Umbilical cord (tissue), 2 donors: ENCODE data around the gene NDOR1. TPM values are rescaled to one million over a fixed set of nuclear protein-coding genes. Genes with fewer than 3 reads are reported as not detected.

Experiments used
- DNase-seq: peaks from one replicate; pipeline ENCODE4 v3.0.0-alpha.2; 2015; ENCODE audit warnings: low spot score
- total RNA-seq: library from RNA; depleted of rRNA; stranded (reverse); fragments of >200 nt; gene quantifications from one replicate; pipeline ENCODE4 v1.2.3, GENCODE V29; 2014; ENCODE audit warnings: low replicate concordance; ENCODE audit not compliant: insufficient read depth

Gene NDOR1
- total RNA-seq, 1 donor from 2014 or later, result 0.72 TPM

DNA sequence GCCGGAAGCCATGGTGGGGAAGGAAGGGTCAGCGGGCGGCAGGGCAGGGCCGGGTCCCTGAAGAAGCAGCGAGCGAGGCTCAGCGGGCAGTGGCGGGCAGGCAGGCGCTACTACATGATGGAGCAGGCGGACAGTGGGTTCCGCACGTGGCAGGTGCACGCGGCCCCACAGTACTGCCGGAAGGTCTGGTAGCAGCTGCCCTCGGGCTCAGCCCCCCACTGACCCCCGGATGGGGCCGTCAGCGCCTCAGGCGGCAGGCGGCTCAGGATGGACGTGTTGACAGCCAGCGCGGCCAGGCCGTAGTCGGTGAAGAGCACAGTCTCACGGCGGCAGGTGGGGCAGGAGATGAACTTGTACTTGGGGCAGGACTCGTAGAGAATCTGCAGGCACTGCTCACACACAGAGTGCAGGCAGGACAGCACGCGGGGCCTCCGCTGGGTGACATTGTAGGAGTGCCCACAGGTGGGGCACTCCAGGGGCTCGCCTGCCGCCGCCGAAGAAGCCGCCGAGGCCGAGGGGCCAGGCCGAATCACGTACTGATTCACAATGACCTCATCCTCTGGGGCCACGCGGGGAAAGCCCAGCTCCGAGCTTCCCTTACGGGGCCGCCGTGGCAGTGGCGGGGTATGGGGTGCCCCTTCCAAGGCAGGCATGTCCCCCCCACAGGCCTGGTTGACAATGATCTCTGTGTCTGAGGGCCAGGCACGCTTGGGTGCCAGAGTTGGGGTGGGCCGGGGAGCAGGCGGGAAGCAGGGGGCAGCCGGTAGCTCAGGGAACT, 15.0 kb downstream of the NDOR1 start:
- no peak for DNase-seq

DNA sequence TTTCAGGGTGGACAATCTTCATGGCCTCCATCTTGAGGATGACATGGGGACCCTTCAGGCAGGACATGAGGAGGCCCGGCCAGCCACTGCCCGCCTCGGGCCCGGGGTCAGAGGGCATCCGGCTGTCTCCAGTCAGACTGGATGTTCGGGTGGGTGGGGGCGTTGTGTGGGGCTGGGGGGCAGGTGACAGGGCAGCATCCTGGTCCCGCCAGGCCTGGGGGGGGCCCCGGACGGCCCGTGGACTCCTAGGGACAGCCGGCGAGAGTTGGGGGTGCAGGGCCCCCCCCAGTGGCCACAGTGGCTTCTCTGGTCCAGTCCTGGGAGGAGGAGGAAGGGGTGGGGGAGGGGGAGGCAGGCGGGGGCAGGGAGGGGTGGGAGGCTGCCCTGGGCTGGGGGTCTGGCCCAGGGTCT, 15.6 kb downstream of the NDOR1 start:
- no peak for DNase-seq

DNA sequence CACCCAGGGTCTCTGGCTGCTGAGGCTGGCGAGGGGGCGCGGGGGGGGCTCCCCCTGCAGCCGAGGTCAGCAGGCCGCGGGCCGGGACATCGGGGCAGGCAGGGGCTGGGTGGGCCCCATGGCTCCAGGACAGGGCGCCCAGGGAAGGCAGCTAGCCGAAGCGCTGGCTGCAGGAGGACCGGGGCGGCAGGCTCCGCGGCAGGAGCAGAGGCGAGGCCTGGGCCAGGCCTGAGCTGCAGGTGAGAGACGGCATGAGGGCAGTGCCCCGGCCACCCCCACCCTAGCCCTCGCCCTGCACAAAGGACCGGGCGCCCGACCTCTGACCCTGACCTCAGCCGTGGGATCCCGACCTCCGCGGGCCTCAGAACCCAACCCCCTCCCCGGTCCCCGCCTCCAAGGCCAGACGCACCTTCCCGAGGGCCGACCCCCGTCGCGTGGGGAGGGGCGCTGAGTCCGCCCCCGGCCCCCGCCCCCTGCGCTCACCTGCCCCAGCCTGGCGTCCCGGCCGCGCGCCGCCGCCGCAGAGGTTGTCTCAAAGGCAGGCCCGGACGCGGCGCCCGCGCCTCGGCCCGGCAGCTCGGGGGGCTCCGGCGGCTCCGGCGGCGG, 16.1 kb downstream of the NDOR1 start:
- no peak for DNase-seq

DNA sequence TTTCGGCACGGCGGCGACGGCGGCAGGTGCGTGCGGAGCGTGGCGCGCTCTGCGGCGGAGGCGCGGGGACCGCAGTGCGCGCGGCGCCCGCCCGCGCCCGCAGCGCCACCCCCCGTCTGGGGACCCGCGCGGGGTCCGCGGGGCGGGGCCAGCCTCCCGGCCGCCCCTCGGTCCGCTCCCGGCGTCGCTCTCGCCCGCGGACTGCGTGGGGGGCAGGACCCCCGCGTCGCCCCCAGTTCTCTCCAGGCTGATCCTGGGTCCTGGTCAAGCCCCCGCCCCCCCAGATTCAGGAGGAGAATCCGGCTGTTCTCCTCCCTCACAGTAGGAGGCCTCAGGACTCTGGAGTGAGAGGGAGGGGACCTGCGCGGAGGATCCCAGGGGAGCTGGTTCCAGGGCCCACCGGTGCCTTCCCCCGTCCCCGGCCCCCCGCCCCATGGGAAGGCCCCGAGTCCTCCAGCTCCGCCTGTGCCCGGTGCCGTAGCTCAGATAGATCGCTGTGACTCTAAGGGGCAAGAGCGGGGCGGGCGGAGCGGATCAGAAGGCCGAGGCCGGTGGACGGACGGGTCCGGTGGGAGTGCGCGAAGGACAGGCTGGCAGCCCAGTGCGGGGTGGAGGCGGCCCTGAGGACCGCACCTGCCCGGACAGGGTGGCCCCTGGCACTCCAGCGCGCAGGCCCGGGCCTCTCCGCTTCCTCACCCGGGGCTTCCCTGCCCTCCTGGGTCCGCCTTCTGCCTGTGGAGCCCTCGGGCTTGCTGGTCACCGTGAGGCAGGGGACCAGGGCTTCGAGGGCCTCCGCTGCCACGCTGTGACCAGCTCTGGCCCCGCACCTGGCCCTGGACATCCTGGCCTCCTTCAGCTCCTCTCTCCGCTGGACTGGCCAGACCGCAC, 16.9 kb downstream of the NDOR1 start, which contains the start of gene RNF208:
Gene RNF208, minus strand, starts transcription at position 51 of the 888 bp plus-strand sequence. CDS start 1,028 bp downstream, outside the sequence.
- DNase-seq, result no peak

DNA sequence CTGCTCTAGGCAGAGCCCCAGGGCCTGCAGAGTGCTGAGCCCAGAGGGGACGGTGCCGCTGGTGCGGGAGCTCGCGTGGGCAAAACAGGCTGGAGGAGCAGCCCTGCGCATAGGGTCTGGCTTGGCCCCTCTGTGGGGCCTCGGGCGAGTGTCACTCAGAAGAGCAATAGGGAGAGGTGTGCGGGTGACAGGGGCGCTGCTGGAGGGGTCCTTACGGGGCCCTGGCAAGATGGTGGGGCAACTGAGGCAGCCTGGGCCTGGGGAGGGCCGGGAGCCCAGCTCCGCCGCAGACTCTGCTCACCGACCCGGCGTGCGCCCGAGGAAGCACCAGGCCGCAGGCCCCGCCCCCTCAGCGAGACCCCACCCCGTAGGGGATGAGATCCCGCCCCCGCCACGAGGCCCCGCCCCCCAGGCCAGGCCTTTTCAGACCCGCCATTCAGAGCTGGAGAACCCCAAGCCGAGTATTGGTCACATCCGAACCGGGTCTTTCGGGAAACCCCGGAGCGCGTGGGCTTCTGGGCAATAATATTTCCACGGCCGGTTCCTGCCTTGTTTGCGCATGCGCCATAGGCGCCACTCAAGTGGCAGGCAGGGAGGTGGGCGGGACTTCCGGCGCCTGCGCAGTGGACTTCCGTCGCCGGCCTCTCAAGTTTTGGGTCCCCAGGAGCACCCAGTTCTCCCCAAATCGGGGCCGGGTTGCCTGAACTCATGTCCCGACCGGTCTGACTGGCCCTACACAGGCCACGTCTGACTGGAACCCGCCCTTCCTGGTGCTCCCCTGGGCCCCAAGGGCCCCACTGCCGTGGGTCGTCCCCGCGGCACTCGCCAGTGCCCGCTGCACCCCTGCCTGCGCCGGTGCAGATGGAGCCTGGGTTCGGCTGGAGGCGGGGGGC, 17.8 kb downstream of the NDOR1 start:
- DNase-seq, result peak; percentile 98

DNA sequence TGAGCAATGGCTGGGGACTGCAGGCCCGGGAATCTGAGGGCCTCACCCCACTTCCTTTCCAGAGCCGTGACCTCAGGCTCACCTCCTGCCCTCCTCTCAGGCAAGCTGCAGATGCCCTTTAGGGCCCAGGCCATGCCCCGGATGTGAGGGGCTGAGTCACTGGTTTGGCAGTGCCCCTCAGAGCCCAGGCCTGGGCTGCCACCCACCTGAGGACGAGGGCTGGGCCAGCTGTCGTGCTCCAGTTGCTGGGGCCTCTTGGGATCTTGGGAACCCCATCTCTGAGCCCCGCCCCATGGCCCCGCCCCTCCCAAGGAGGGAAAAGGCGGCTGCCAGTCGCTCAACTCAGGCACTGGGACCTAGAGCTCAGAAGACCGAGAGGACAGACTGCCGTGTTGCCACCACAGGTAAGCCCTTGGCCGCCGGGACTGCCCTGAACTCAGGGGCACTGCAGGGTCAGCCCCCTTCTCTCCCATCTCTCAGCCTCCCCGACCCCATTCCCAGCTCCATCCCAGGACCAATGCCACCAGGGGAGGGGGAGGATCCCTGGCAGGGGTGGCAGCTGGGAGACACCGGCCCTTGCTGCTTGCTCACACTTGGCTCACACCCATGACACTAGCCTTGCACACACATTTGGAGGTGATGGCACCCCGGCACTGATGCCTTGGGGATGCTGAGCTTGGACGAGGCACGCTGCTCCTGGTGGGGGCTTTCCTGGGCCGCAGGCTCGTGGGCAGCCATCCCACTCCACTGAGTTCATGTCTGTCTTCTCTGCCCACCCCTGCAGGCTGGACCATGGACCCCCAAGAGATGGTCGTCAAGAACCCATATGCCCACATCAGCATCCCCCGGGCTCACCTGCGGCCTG, 19.6 kb downstream of the NDOR1 start, which contains the start of gene CYSRT1:
Gene CYSRT1, plus strand, starts transcription at position 345 of the 865 bp plus-strand sequence. Its CDS starts 448 bp downstream, at position 793.
- no peak for DNase-seq

DNA sequence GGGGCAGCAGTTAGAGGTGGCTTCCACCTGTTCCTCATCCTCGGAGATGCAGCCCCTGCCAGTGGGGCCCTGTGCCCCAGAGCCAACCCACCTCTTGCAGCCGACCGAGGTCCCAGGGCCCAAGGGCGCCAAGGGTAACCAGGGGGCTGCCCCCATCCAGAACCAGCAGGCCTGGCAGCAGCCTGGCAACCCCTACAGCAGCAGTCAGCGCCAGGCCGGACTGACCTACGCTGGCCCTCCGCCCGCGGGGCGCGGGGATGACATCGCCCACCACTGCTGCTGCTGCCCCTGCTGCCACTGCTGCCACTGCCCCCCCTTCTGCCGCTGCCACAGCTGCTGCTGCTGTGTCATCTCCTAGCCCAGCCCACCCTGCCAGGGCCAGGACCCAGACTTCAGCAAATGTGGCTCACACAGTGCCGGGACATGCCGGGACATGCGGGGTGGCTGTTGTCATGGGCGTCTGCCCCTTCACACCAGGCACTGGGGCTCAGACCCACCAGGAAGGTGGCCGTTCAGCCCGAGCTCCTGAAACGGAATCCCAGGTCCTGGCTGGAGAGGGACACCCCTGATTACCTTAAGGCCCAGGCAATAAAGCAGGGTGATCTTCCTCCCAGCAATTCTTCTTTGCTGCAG, 20.3 kb downstream of the NDOR1 start:
- no peak for DNase-seq

DNA sequence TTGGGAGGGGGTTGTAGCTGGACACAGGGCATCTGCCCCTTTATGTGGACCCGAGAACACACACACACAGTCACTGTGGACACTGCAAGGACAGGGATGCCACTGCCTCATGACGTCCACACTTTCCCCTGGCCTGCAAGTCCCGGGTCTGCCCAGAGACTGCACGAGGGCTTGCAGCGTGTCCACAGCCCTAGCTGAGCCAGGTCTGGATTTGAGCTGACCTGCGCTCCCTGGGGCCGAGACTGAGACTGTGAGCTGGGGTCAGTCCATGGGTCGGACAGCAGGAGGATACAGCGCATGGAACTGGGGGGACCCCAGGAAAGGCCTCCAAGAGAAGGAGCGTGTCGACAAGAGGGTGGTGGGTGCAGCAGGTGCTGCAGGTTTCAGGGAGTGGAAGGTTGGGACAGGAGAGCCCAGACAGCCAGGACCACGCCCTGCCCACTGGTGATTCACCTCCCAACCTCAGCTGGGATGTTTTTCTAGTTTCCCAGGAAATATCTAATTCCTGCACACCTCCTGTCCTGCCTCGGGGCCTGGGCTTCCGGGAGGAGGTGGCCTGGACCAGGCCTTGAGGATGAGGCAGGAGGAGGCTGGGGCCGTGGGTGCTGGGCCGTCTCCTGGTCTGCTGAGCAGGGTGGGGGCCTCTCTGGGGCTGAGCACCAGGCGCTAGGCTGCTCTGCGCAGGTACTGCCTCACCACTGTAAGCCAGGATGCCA, 21.0 kb downstream of the NDOR1 start:
- DNase-seq, result no peak

DNA sequence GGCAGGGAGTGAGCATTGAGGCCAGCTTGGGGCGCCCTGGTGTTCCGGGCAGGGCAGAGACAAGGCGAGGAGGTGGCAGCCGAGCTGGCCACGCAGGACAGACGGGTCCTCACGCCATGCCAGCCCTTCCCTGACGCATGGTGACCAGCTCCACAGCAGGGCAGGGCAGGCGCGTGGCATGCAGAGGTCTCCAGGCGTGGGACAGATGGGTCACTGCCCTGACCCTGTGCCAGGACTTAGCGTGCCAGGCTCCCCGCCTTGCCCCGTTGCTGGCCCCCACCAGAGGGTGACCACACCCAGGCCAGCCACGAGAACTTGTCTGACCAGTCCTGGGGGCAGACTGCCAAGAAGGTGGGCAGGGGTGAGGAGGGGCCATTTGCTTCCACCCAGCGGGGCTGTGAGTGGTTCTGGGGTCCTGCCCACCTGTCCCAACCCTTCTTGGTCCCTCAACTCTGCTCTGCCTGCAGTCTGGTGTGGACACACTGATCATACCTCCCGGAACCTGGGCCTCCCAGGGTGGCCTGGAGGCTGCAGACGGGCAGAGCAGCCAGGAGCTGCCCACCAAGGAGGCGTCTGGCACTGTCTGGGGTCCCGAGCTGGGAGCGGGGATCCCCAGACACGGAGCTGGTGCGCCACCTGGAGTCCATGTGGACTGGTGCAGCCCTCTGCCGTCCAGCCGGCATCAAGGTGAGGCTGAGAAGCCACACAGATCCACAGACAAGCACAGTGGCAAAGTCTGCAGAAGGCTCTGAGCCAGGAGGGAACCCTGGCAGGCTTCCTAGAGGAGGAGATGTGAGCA, 21.8 kb downstream of the NDOR1 start, which contains the start of gene RNF224:
Gene RNF224, plus strand, starts transcription at position 449 of the 799 bp plus-strand sequence. CDS start 834 bp downstream, outside the sequence.
- DNase-seq, result peak; percentile 63

- DNase-seq, result no peak
Observed at GRCh38 chr9:137227853-137228505, 22.5 kb downstream of the NDOR1 start.

GRCh38 chr9:137228506-137228967, 23.0 kb downstream of the NDOR1 start:
- DNase-seq, result no peak

DNA sequence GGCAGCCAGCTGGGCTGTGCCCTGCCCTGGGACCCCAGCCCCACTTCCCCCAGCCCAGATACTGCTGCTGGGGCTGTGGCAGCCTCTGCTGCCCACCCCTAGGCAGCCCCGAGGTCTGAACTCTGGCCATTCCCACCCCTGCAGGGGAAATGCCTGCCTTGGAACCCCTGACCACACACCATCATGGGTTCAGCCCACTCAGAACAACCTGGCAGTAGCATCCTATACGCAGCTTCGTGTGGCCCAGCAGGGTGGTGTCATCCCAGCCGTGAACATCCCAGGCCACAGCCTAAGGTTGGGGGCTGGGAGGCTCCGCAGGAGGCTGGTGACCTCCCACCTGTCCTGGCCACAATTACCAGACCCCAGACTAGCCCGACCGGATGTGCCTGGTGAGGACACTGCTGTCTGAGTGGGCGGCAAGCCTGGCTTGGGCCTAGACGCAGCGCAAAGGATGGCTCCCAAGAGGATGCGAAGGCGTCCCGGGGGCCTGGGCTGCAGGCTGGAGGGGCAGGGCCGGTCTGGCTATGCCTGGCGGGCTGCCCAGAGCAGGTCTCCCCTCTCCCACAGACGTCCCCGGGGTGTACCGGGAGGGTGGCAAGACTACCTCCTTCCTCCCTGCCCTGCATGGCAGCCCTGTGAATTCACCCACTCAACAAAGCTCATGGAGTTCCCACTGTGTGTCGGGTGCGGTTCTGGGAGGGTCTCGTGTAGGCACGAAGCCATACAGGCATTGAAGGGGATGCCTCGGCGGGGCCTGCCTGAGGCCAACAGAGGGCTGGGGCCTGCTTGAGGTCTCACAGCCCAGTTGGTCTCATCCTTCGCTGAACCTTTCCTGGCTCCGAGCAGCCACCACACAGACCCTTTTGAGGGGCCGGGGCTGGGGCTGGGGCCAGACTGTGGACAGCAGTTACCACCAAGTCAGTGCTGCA, 23.7 kb downstream of the NDOR1 start:
- DNase-seq, result no peak

DNA sequence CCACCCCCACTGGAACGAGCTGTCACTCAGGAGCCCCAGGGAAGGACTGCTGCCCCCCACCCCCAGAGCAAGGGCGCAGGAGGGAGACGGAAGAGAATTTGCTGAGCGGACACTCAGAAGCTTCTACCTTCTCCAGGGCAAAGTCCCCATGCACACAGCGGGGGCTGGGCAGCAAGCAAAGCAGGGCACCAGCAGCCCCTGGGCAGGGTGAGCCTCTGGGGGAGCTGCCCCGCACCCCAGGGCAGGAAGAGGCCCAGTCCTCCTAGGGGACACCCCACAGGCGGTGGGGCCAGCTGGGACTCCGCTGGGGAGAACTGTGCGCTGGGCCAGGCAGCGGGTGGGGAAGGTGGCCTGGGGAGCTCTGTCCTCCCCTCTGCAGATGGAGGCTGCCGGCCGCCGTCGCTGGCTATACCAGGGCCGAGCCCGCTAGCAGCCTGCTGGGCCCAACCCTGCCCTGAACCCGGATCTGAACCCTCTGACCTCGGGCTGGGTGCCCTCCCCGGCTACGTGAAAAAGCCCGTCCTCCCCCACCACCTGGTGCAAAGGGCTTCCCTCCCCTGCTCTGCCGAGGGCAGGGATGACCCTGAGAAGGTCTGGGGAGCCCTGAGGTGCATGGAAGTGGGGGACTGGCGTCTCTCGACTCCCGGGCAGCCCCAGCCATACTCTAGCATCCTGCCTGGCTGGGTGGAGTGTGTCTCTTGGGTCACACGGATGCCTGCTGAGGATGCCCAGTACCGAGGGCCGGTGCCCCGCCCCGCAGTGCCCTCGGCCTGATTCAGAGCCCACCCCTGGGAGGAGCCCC, 24.6 kb downstream of the NDOR1 start:
- no peak for DNase-seq

GRCh38 chr9:137230705-137231371, 25.3 kb downstream of the NDOR1 start, which contains the start of gene SLC34A3:
SLC34A3 (plus strand) TSS chr9:137230901; CDS start chr9:137231703, 802 bp downstream.
- no peak for DNase-seq
